Nephron progenitor cell (in vitro differentiated cells): Measurements from ENCODE around the gene SPDYC.
A peak's percentile ranks its signal among the peaks of the same experiment; 100 is the strongest.
"Not testable (repeated sequence)": the region's sequence is repeated elsewhere in the genome, so short reads cannot be mapped to it uniquely, and the experiment has no call there.

Experiments
- DNase-seq: peaks from one replicate; pipeline ENCODE4 v3.0.0; 2021
- H3K27ac Mint-ChIP-seq: 2 replicates; pipeline ENCODE4 v1.8.0; 2021; ENCODE audit warnings: mild to moderate bottlenecking, moderate library complexity, mixed read lengths
- H3K27me3 Mint-ChIP-seq: 2 replicates; pipeline ENCODE4 v1.8.0; 2021; ENCODE audit warnings: mild to moderate bottlenecking, low read depth, mixed read lengths; ENCODE audit not compliant: poor library complexity
- H3K36me3 Mint-ChIP-seq: 2 replicates; pipeline ENCODE4 v1.8.0; 2021; ENCODE audit warnings: low read depth, mixed read lengths
- H3K4me1 Mint-ChIP-seq: 2 replicates; pipeline ENCODE4 v1.8.0; 2021; ENCODE audit warnings: mixed read lengths
- H3K4me3 Mint-ChIP-seq: 2 replicates; pipeline ENCODE4 v1.8.0; 2021; ENCODE audit warnings: mild to moderate bottlenecking, moderate library complexity, mixed read lengths
- H3K9me3 Mint-ChIP-seq: 2 replicates; pipeline ENCODE4 v1.8.0; 2021; ENCODE audit warnings: mild to moderate bottlenecking, moderate library complexity, mixed read lengths
- CTCF ChIP-seq: fragments of 200-600 bp; sonication (generic); IDR thresholded peaks from 2 replicates; pipeline ENCODE4 v1.5.0; 2021; ENCODE audit warnings: antibody characterized with exemption

Gene SPDYC

DNA sequence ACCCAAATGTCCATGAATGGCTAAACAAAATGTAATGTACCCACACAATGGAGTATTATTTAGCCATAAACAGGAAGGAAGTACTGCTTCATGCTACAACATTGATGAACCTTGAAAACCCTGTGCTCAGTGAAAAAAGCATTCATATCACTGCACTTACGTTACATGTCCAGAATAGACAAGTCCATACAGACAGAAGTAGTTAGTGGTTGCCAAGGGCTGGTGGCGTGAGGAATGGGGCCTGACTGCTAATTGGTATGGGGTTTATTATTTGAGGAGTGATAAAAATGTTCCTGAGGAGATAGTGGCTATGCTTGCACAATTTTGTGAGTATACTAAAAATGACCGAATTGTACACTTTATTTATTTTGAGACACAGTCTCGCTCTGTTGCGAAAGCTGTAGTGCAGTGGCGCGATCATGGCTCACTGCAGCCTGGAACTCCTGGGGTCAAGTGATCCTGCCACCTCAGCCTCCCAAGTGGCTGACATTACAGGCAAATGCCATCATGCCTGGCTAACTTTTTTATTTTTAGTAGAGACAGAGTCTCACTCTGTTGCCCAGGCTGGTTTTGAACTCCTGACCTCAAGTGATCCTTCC is 28.0 kb upstream of the SPDYC start:
- Mint-ChIP-seq H3K4me3 (no peak overlapping the region), H3K27ac (no peak overlapping the region), H3K4me1 (peaks cover 11% of the 10 kb centered on the region), H3K9me3 (peaks cover 16% of the 10 kb centered on the region), H3K36me3 (no peaks in the 10 kb centered on the region), H3K27me3 (peaks cover 81% of the 10 kb centered on the region)
- DNase-seq = no peak
- TF ChIP-seq CTCF = no peak

- no peak for TF ChIP-seq CTCF
- Mint-ChIP-seq H3K27me3 (peaks cover 51% of the 10 kb centered on the region), H3K36me3 (no peaks in the 10 kb centered on the region), H3K4me3 (no peak overlapping the region), H3K9me3 (peaks cover 17% of the 10 kb centered on the region), H3K27ac (no peak overlapping the region), H3K4me1 (peaks cover 13% of the 10 kb centered on the region)
- DNase-seq = no peak
Observed at GRCh38 chr11:65147352-65148075, 22.5 kb upstream of the SPDYC start.

DNA sequence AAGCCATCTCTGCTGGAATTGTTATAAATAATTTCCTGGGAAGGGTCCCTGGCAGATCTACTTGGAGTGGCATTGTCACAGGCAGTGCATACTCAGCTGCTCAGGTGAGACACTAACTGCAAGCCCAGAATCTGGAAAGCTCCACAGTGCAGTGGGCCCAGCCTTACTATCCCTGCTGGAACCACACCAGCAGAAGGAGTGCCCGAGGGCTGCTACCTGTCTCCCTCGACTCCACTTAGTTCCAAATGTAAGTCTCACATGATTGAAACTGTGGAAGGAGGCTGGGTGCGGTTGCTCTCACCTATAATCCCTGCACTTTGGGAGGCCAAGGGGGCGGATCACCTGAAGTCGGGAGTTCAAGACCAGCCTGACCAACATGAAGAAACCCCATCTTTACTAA is 21.4 kb upstream of the SPDYC start:
- H3K4me1 Mint-ChIP-seq = peaks cover 13% of the 10 kb centered on the region
- H3K9me3 Mint-ChIP-seq = peaks cover 22% of the 10 kb centered on the region
- no peak overlapping the region for H3K27ac Mint-ChIP-seq
- no peak for DNase-seq
- H3K36me3 Mint-ChIP-seq = no peaks in the 10 kb centered on the region
- H3K4me3 Mint-ChIP-seq = no peak overlapping the region
- peaks cover 55% of the 10 kb centered on the region for H3K27me3 Mint-ChIP-seq
- TF ChIP-seq CTCF = no peak

GRCh38 chr11:65150131-65150508 is 19.9 kb upstream of the SPDYC start:
- not testable (repeated sequence) for DNase-seq, H3K36me3 Mint-ChIP-seq, H3K27ac Mint-ChIP-seq, H3K4me3 Mint-ChIP-seq
- Mint-ChIP-seq H3K9me3 (peaks cover 22% of the 10 kb centered on the region), H3K4me1 (peaks cover 13% of the 10 kb centered on the region), H3K27me3 (peaks cover 48% of the 10 kb centered on the region)

GRCh38 chr11:65150509-65151299 is 19.3 kb upstream of the SPDYC start:
- Mint-ChIP-seq H3K27ac (peak overlapping the region; percentile 18), H3K4me3 (no peak overlapping the region), H3K4me1 (peaks cover 13% of the 10 kb centered on the region)

More at GRCh38 chr11:65150509-65151299, 19.3 kb upstream of the SPDYC start:
- Mint-ChIP-seq H3K36me3 (no peaks in the 10 kb centered on the region), H3K9me3 (peaks cover 21% of the 10 kb centered on the region), H3K27me3 (peaks cover 42% of the 10 kb centered on the region)
- no peak for TF ChIP-seq CTCF
- no peak for DNase-seq
